K562 (cell line): Measurements from ENCODE around the gene GLI3. TPM values are rescaled to one million over a fixed set of nuclear protein-coding genes. Genes with fewer than 3 reads are reported as not detected.

ENCODE experiments used
- ATAC-seq: fragments of 200-7000 bp; cut with Tn5 transposase; 3 replicates; pipeline ENCODE4 v1.9.1; 2020; ENCODE audit warnings: moderate library complexity
- BruUV-seq: library from RNA; stranded (reverse); fragments of 400-500 nt; replicated peaks from 2 replicates; lab custom pipeline; 2021; lab: Mats Ljungman, UMichigan
- CTCF ChIA-PET: fragments of 300-600 bp; formaldehyde crosslinking; extraction: SDS; loops from one replicate; lab custom pipeline; 2021; ENCODE audit warnings: low intra/inter-chr PET ratio; lab: Yijun Ruan, JAX
- POLR2A ChIA-PET: fragments of 300-600, 350-650 bp; sonication (Branson Sonifier 250); formaldehyde crosslinking; extraction: SDS; loops from one replicate; lab custom pipeline; 2021; ENCODE audit warnings: antibody characterized with exemption, inconsistent platforms; lab: Yijun Ruan, JAX
- DNase-seq, 4 experiments: peaks; one replicate each; pipeline versions ENCODE4 v3.0.0 to v3.0.0-alpha.2; 2011 to 2018; ENCODE audit warnings: low spot score in 3 of 4, mixed read lengths in 3 of 4; ENCODE audit errors: extremely low read depth in 1 of 4
- FAIRE-seq: peaks from 2 replicates; lab custom pipeline; 2011; peaks lifted over from hg19 to GRCh38; lab: Jason Lieb, UNC
- H2AFZ ChIP-seq: 2 replicates; pipeline ENCODE4 v1.6.0; 2011; ENCODE audit warnings: low read depth, low read length, control low read depth, inconsistent platforms
- H3K27ac ChIP-seq: fragments of 200-600 bp; 3 replicates; pipeline ENCODE4 v1.8.0; 2011; ENCODE audit warnings: low read depth, mild to moderate bottlenecking, control low read depth, inconsistent platforms, low read length, moderate library complexity, mixed read lengths; ENCODE audit errors: extremely low read depth
- H3K27me3 ChIP-seq, 2 experiments: fragments of 300-600 bp in 1 of 2; 2 replicates in 1 of 2; 3 replicates in 1 of 2; pipeline versions ENCODE4 v1.6.0 to v1.8.0; 2011; ENCODE audit warnings: inconsistent platforms in 2 of 2, low read length in 2 of 2, mild to moderate bottlenecking in 1 of 2, mixed read lengths in 1 of 2, moderate library complexity in 1 of 2; ENCODE audit not compliant: control insufficient read depth in 2 of 2, insufficient read depth in 2 of 2
- H3K36me3 ChIP-seq: fragments of 300-600 bp; 3 replicates; pipeline ENCODE4 v1.8.0; 2011; ENCODE audit warnings: mild to moderate bottlenecking, low read length, inconsistent platforms; ENCODE audit not compliant: control insufficient read depth, insufficient read depth
- H3K4me1 ChIP-seq, 2 experiments: fragments of 200-600 bp in 1 of 2; replicated peaks in 1 of 2; 2 replicates in 1 of 2; 3 replicates in 1 of 2; pipeline versions ENCODE4 v1.5.1 to v1.8.0; 2011; ENCODE audit warnings: inconsistent platforms in 2 of 2, low read length in 2 of 2, mild to moderate bottlenecking in 1 of 2, mixed read lengths in 1 of 2, moderate library complexity in 1 of 2; ENCODE audit not compliant: control insufficient read depth in 2 of 2, insufficient read depth in 2 of 2
- H3K4me2 ChIP-seq: 2 replicates; pipeline ENCODE4 v1.6.1; 2011; ENCODE audit warnings: low read length, control low read depth, inconsistent platforms, mixed read lengths; ENCODE audit not compliant: insufficient read depth
- H3K4me3 ChIP-seq: fragments of 200-600 bp; sonication (generic), shearing (Covaris generic); 2 replicates; pipeline ENCODE4 v1.5.1; 2016; ENCODE audit warnings: control low read depth, inconsistent platforms
- H3K79me2 ChIP-seq: fragments of 200-600 bp; 3 replicates; pipeline ENCODE4 v1.8.0; 2011; ENCODE audit warnings: low read length, inconsistent platforms; ENCODE audit not compliant: control insufficient read depth, insufficient read depth
- H3K9ac ChIP-seq, 2 experiments: 2 replicates each; pipeline versions ENCODE4 v1.6.0 to v1.6.1; 2011; ENCODE audit warnings: low read depth in 2 of 2, low read length in 2 of 2, control low read depth in 1 of 2, inconsistent platforms in 1 of 2, mild to moderate bottlenecking in 1 of 2, mixed read lengths in 1 of 2; ENCODE audit not compliant: insufficient read depth in 1 of 2
- H3K9me1 ChIP-seq: one replicate; pipeline ENCODE4 v1.6.0; 2011; ENCODE audit warnings: inconsistent platforms, mild to moderate bottlenecking, low read length, moderate library complexity; ENCODE audit not compliant: control insufficient read depth, insufficient read depth
- H3K9me3 ChIP-seq: replicated peaks from 2 replicates; pipeline ENCODE4 v1.5.1; 2011; ENCODE audit warnings: low read depth, low read length, inconsistent platforms; ENCODE audit not compliant: control insufficient read depth, insufficient read depth
- H4K20me1 ChIP-seq: replicated peaks from 2 replicates; pipeline ENCODE4 v1.6.1; 2011; ENCODE audit warnings: low read length, inconsistent platforms, mixed read lengths; ENCODE audit not compliant: control insufficient read depth, insufficient read depth
- DDX20 ChIP-seq: fragments of 450-650 bp; IDR thresholded peaks from 2 replicates; pipeline ENCODE4 v1.6.1; 2016; ENCODE audit warnings: missing genetic modification characterization, low read depth, mild to moderate bottlenecking, missing compliant biosample characterization, moderate library complexity
- HOXB6 ChIP-seq: fragments of 250-450 bp; sonication (Bioruptor Pico); IDR thresholded peaks from 2 replicates; pipeline ENCODE4 v1.5.1; 2022; ENCODE audit warnings: mild to moderate bottlenecking, borderline replicate concordance
- PYGO2 ChIP-seq: fragments of 450-650 bp; IDR thresholded peaks from 2 replicates; pipeline ENCODE4 v1.6.1; 2016; ENCODE audit warnings: mild to moderate bottlenecking, missing genetic modification characterization, moderate library complexity, missing compliant biosample characterization
- TEAD1 ChIP-seq, 2 experiments: fragments of 450-650 bp in 1 of 2; sonication (generic) in 1 of 2; formaldehyde crosslinking; IDR thresholded peaks; 2 replicates each; pipeline versions ENCODE4 v1.4.0 to v1.8.0; 2020 to 2022; ENCODE audit warnings: mild to moderate bottlenecking in 2 of 2, missing genetic modification reagents in 1 of 2
- TFAM ChIP-seq: fragments of 250-450 bp; sonication (Bioruptor Pico); conservative IDR thresholded peaks from 2 replicates; pipeline ENCODE4 v1.5.0; 2021; ENCODE audit warnings: mild to moderate bottlenecking, moderate library complexity
- WGBS: fragments of 100-300 bp; shearing (Covaris generic); methylation state at CpG from one replicate; pipeline ENCODE4 v1.1.6; 2016; ENCODE audit warnings: low coverage, mixed read lengths; ENCODE audit not compliant: insufficient coverage; ENCODE audit errors: missing lambda C conversion rate; 5-methylcytosine and 5-hydroxymethylcytosine counted together
- in situ Hi-C: fragments of 300-500 bp; cut with MboI; formaldehyde crosslinking; loops from 4 replicates; pipeline ENCODE4 v1.15.0; 2018; ENCODE audit warnings: inconsistent platforms, mixed read lengths
- intact Hi-C: fragments of 100-400 bp; cut with micrococcal nuclease; formaldehyde crosslinking; loops from 2 replicates; pipeline ENCODE4 v1.14.2; 2022
- polyA plus RNA-seq, 8 experiments: library from polyadenylated mRNA; depleted of rRNA in 4 of 8; stranded (reverse) in 5 of 8; unstranded in 3 of 8; fragments of >200 nt; fragmentation: Nextera tagmentation in 2 of 8; fragmentation: Illumina TruSeq in 1 of 8; extraction: Ambion mirVana in 2 of 8; extraction: Trizol in 1 of 8; gene quantifications; 2 replicates each; pipeline versions ENCODE4 v1.2.1 to v1.2.3, GENCODE V29; 2011 to 2014; ENCODE audit warnings: inconsistent platforms in 1 of 8, missing spikeins in 1 of 8
- total RNA-seq, 7 experiments: library from RNA; depleted of rRNA in 6 of 7; stranded (reverse); fragments of >200 nt in 6 of 7; fragmentation: Illumina TruSeq in 2 of 7; extraction: Trizol in 2 of 7; gene quantifications; 2 replicates each; pipeline versions ENCODE4 v1.2.1 to v1.2.3, GENCODE V29; 2011 to 2021; ENCODE audit warnings: low replicate concordance in 1 of 7
- TF ChIP-seq, protein P1 (sequence below): fragments of 450-650 bp; formaldehyde crosslinking; IDR thresholded peaks from 2 replicates; pipeline ENCODE4 v1.4.0; 2022; ENCODE audit warnings: missing genetic modification characterization
- TF ChIP-seq, protein P2 (sequence below): fragments of 250-450 bp; sonication (Bioruptor Pico); IDR thresholded peaks from 2 replicates; pipeline ENCODE4 v1.8.0; 2021; ENCODE audit warnings: moderate library complexity, mild to moderate bottlenecking, inconsistent platforms

GLI3 gene
- total and polyA plus RNA-seq, 9 of the 15 experiments (the other 6 are each of a cell fraction or from before 2014, with no cell fraction given): 0.01 to 0.18 (median 0.07) TPM; not detected in 6

DNA sequence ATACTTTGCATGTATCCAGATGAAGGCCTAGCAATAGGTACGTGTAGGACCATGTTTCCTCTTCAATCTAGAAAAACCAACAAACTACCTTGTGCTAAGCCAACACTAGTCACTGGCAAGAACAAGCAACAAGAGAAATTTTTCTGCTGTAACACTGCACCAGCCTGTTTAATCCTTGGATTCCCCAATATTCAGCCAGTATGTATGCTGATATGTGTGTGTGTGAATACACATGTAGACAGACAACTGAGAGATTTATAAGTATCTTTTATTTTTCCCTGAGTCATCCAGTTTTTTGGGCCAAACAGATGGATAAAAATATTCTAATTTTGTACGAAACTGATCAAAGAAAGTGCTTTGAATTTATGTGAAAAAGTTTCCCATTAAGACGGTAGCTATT lies 26.2 kb downstream of the GLI3 start:
- no peak for FAIRE-seq
- H3K9me1 ChIP-seq: no peaks in the 10 kb centered on the region
- H3K9ac ChIP-seq: no peak overlapping the region
- peaks cover 0 to 2% of the 10 kb centered on the region in 2 experiments; a peak in 1 of 5 replicates for H3K27me3 ChIP-seq
- no peak overlapping the region for H2AFZ ChIP-seq
- WGBS: 0% methylated on average over 3 of the region's 3 CpGs
- no peak overlapping the region for H3K4me2 ChIP-seq
- no peaks in the 10 kb centered on the region for H3K9me3 ChIP-seq
- intact Hi-C loops (no loop called here), in situ Hi-C loops (no loop called here)
- no TSS peak for BruUV-seq
- POLR2A ChIA-PET: no interaction called here
- no peaks in the 10 kb centered on the region for H3K4me1 ChIP-seq
- CTCF ChIA-PET: no interaction called here
- ATAC-seq: no peak
- TF ChIP-seq HOXB6 (CRISPR knock-in tag) (no peak), DDX20 (tag) (no peak), TEAD1 (CRISPR knock-in tag; IDR thresholded peaks at IDR 0.05) (no peak), TFAM (no peak), PYGO2 (no peak)
- TF ChIP-seq, protein P1, sequence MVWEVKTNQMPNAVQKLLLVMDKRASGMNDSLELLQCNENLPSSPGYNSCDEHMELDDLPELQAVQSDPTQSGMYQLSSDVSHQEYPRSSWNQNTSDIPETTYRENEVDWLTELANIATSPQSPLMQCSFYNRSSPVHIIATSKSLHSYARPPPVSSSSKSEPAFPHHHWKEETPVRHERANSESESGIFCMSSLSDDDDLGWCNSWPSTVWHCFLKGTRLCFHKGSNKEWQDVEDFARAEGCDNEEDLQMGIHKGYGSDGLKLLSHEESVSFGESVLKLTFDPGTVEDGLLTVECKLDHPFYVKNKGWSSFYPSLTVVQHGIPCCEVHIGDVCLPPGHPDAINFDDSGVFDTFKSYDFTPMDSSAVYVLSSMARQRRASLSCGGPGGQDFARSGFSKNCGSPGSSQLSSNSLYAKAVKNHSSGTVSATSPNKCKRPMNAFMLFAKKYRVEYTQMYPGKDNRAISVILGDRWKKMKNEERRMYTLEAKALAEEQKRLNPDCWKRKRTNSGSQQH (CRISPR knock-in tag): no peak
- TF ChIP-seq, protein P2, sequence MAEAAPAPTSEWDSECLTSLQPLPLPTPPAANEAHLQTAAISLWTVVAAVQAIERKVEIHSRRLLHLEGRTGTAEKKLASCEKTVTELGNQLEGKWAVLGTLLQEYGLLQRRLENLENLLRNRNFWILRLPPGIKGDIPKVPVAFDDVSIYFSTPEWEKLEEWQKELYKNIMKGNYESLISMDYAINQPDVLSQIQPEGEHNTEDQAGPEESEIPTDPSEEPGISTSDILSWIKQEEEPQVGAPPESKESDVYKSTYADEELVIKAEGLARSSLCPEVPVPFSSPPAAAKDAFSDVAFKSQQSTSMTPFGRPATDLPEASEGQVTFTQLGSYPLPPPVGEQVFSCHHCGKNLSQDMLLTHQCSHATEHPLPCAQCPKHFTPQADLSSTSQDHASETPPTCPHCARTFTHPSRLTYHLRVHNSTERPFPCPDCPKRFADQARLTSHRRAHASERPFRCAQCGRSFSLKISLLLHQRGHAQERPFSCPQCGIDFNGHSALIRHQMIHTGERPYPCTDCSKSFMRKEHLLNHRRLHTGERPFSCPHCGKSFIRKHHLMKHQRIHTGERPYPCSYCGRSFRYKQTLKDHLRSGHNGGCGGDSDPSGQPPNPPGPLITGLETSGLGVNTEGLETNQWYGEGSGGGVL: no peak
- H3K36me3 ChIP-seq: no peaks in the 10 kb centered on the region
- no peak for DNase-seq
- H3K27ac ChIP-seq: no peak overlapping the region
- H4K20me1 ChIP-seq: no peaks in the 10 kb centered on the region
- no peaks in the 10 kb centered on the region for H3K79me2 ChIP-seq
- H3K4me3 ChIP-seq: no peak overlapping the region
